ENCODE measurements around the gene FPGS.

FPGS gene

GRCh38 chr9:127793093-127793708, 9.5 kb upstream of the FPGS start:
- Histone ChIP-seq H3K36me3 (ENCODE audit: control insufficient read depth, low read length) (peaks cover 54% of the 10 kb centered on the region), H3K79me2 (ENCODE audit: control insufficient read depth, low read length) (peaks cover 23% of the 10 kb centered on the region), H3K4me2 (ENCODE audit: low read length) (no peak overlapping the region), H3K27ac (ENCODE audit: low read depth, low read length) (0 out of 2 replicates have a peak overlapping the region, but pooled peaks have one; percentile 0), H3K4me3 (ENCODE audit: low read length) (no peak overlapping the region), H3K4me1 (ENCODE audit: control insufficient read depth, low read length) (peaks cover 39% of the 10 kb centered on the region), H3F3A (ENCODE audit: control insufficient read depth, insufficient read depth) (peaks cover 42% of the 10 kb centered on the region), H3K9me3 (ENCODE audit: control insufficient read depth, insufficient read depth, low read length) (no peaks in the 10 kb centered on the region), H3K27me3 (ENCODE audit: control insufficient read depth, low read length) (no peaks in the 10 kb centered on the region), H3K9me2 (replicated peaks; ENCODE audit: control insufficient read depth, low read length) (no peaks in the 10 kb centered on the region), H4K20me1 (ENCODE audit: control insufficient read depth, insufficient read depth, low read depth, low read length) (peaks cover 20% of the 10 kb centered on the region)
- TF ChIP-seq CTCF (IDR thresholded peaks at IDR 0.05; ENCODE audit: low read depth, low read length, poor library complexity, severe bottlenecking) = no peak
- TF ChIP-seq EZH2phosphoT487 (IDR thresholded peaks at IDR 0.05; ENCODE audit: borderline replicate concordance, low read length) = no peak

GRCh38 chr9:127794001-127794791, 8.5 kb upstream of the FPGS start:
- Histone ChIP-seq H3K79me2 (ENCODE audit: control insufficient read depth, low read length) (peaks cover 13% of the 10 kb centered on the region), H3K4me1 (ENCODE audit: control insufficient read depth, low read length) (peaks cover 43% of the 10 kb centered on the region), H3F3A (ENCODE audit: control insufficient read depth, insufficient read depth) (peaks cover 46% of the 10 kb centered on the region), H4K20me1 (ENCODE audit: control insufficient read depth, insufficient read depth, low read depth, low read length) (peaks cover 10% of the 10 kb centered on the region; the same call in 1 of the 2 replicates), H3K36me3 (ENCODE audit: control insufficient read depth, low read length) (peaks cover 44% of the 10 kb centered on the region), H3K9me2 (replicated peaks; ENCODE audit: control insufficient read depth, low read length) (no peaks in the 10 kb centered on the region), H3K27me3 (ENCODE audit: control insufficient read depth, low read length) (no peaks in the 10 kb centered on the region), H3K27ac (ENCODE audit: low read depth, low read length) (no peak overlapping the region), H3K9me3 (ENCODE audit: control insufficient read depth, insufficient read depth, low read length) (no peaks in the 10 kb centered on the region), H3K4me3 (ENCODE audit: low read length) (no peak overlapping the region), H3K4me2 (ENCODE audit: low read length) (0 out of 2 replicates have a peak overlapping the region, but pooled peaks have one; percentile 3)
- TF ChIP-seq CTCF (IDR thresholded peaks at IDR 0.05; ENCODE audit: low read depth, low read length, poor library complexity, severe bottlenecking) (no peak), EZH2phosphoT487 (IDR thresholded peaks at IDR 0.05; ENCODE audit: borderline replicate concordance, low read length) (no peak)

GRCh38 chr9:127796225-127796813, 6.4 kb upstream of the FPGS start:
- no peaks in the 10 kb centered on the region for H3K9me3 ChIP-seq (ENCODE audit: control insufficient read depth, insufficient read depth, low read length)
- no peaks in the 10 kb centered on the region for H3K27me3 ChIP-seq (ENCODE audit: control insufficient read depth, low read length)
- H3K79me2 ChIP-seq (ENCODE audit: control insufficient read depth, low read length) = no peaks in the 10 kb centered on the region
- peak overlapping the region; percentile 81 for H3K27ac ChIP-seq (ENCODE audit: low read depth, low read length)
- peaks cover 43% of the 10 kb centered on the region for H3F3A ChIP-seq (ENCODE audit: control insufficient read depth, insufficient read depth)
- no peaks in the 10 kb centered on the region for H4K20me1 ChIP-seq (ENCODE audit: control insufficient read depth, insufficient read depth, low read depth, low read length)
- no peaks in the 10 kb centered on the region for H3K9me2 ChIP-seq (replicated peaks; ENCODE audit: control insufficient read depth, low read length)
- H3K4me1 ChIP-seq (ENCODE audit: control insufficient read depth, low read length) = peaks cover 46% of the 10 kb centered on the region
- peaks cover 23% of the 10 kb centered on the region for H3K36me3 ChIP-seq (ENCODE audit: control insufficient read depth, low read length)
- TF ChIP-seq EZH2phosphoT487 (IDR thresholded peaks at IDR 0.05; ENCODE audit: borderline replicate concordance, low read length) = no peak
- peak; percentile 12 for TF ChIP-seq CTCF (IDR thresholded peaks at IDR 0.05; ENCODE audit: low read depth, low read length, poor library complexity, severe bottlenecking)
- H3K4me3 ChIP-seq (ENCODE audit: low read length) = peak overlapping the region; percentile 45
- H3K4me2 ChIP-seq (ENCODE audit: low read length) = peak overlapping the region; percentile 57

Data from DOHH2 (cell line).